ENCODE data around the gene LYZL1.
"Not testable (repeated sequence)": the region's sequence is repeated elsewhere in the genome, so short reads cannot be mapped to it uniquely, and the experiment has no call there.

Gene LYZL1

GRCh38 chr10:29288906-29289305 is at the start of gene LYZL1:
Gene LYZL1 (plus strand): TSS chr10:29289070. CDS start chr10:29291868, 2,798 bp downstream.
- not testable (repeated sequence) for DNase-seq (ENCODE audit: low spot score)

GRCh38 chr10:29239569-29240472 is 49.0 kb upstream of the LYZL1 start:
- DNase-seq (ENCODE audit: low spot score): no peak

- no peak for DNase-seq (ENCODE audit: low spot score)
Measured at GRCh38 chr10:29240986-29241660, 47.7 kb upstream of the LYZL1 start.

- DNase-seq (ENCODE audit: low spot score): no peak
Measured at GRCh38 chr10:29241925-29242324, 46.9 kb upstream of the LYZL1 start.

- DNase-seq (ENCODE audit: low spot score): no peak
Measured at GRCh38 chr10:29243066-29243465, 45.8 kb upstream of the LYZL1 start.

GRCh38 chr10:29243750-29244149 is 45.1 kb upstream of the LYZL1 start:
- DNase-seq (ENCODE audit: low spot score): no peak

- no peak for DNase-seq (ENCODE audit: low spot score)
Measured at GRCh38 chr10:29244978-29245377, 43.9 kb upstream of the LYZL1 start.

- DNase-seq (ENCODE audit: low spot score): no peak
Measured at GRCh38 chr10:29245476-29245875, 43.4 kb upstream of the LYZL1 start.

GRCh38 chr10:29246449-29246848 is 42.4 kb upstream of the LYZL1 start:
- DNase-seq (ENCODE audit: low spot score): no peak

- no peak for DNase-seq (ENCODE audit: low spot score)
Measured at GRCh38 chr10:29248158-29248557, 40.7 kb upstream of the LYZL1 start.

GRCh38 chr10:29249018-29249417 is 39.9 kb upstream of the LYZL1 start:
- DNase-seq (ENCODE audit: low spot score): no peak

GRCh38 chr10:29250066-29250465 is 38.8 kb upstream of the LYZL1 start:
- no peak for DNase-seq (ENCODE audit: low spot score)

- DNase-seq (ENCODE audit: low spot score): no peak
Measured at GRCh38 chr10:29252811-29253689, 35.8 kb upstream of the LYZL1 start.

GRCh38 chr10:29253690-29254029 is 35.2 kb upstream of the LYZL1 start:
- no peak for DNase-seq (ENCODE audit: low spot score)

- DNase-seq (ENCODE audit: low spot score): no peak
Measured at GRCh38 chr10:29254123-29255046, 34.5 kb upstream of the LYZL1 start.

GRCh38 chr10:29255104-29255503 is 33.8 kb upstream of the LYZL1 start:
- no peak for DNase-seq (ENCODE audit: low spot score)

- DNase-seq (ENCODE audit: low spot score): no peak
Measured at GRCh38 chr10:29256019-29256418, 32.9 kb upstream of the LYZL1 start.

GRCh38 chr10:29256586-29256985 is 32.3 kb upstream of the LYZL1 start:
- DNase-seq (ENCODE audit: low spot score): no peak

GRCh38 chr10:29257106-29257783 is 31.6 kb upstream of the LYZL1 start:
- no peak for DNase-seq (ENCODE audit: low spot score)

- DNase-seq (ENCODE audit: low spot score): no peak
Measured at GRCh38 chr10:29257784-29258135, 31.1 kb upstream of the LYZL1 start.

- no peak for DNase-seq (ENCODE audit: low spot score)
Measured at GRCh38 chr10:29259498-29259897, 29.4 kb upstream of the LYZL1 start.
